ENCODE measurements around the gene CIBAR2.

CIBAR2 gene

DNA sequence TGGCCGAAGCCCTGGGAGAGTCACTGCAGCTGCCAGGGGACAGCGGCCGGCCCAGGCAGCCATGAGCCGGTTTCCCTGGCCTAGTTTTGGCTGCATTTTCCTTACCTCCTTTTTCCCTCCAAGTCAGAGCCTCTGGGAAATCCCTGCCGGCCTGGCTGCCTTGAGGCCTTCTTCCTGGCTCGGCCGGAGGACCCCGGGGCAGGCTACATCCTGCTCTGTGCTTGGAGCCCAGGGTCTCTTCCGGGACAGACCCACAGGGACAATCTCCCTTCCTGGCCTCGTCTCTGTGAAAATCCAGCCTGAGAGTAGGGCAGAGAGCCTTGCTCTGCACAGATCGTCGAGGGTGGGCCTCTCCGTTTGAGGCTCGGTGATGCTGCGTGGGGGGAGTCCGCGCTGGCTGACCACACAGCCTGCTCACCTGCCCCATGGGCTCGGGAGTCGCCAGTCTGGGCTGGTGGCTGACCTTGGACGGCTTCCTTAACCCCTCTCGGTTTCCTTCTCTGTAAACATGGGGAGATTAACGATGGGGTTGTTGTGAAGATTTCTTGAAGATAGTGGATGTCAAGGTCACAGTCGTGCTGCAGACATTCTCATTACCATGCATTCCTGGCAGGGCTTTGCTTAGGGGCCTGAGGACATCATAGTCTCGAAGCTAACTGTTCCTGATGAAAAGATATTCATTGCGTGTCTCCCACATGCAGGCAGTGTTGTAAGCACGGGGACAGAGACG lies 34.8 kb upstream of the CIBAR2 start:
- Histone ChIP-seq H3K27me3 (replicated peaks; ENCODE audit: control insufficient read depth, insufficient read depth, low read length) (no peaks in the 10 kb centered on the region), H3K4me3 (replicated peaks; ENCODE audit: low read depth, low read length) (no peak overlapping the region), H3K36me3 (ENCODE audit: control insufficient read depth, insufficient read depth, low read length) (no peaks in the 10 kb centered on the region)
- DNase-seq (ENCODE audit: extremely low read depth, insufficient read length) = no peak
- TF ChIP-seq, protein P1, sequence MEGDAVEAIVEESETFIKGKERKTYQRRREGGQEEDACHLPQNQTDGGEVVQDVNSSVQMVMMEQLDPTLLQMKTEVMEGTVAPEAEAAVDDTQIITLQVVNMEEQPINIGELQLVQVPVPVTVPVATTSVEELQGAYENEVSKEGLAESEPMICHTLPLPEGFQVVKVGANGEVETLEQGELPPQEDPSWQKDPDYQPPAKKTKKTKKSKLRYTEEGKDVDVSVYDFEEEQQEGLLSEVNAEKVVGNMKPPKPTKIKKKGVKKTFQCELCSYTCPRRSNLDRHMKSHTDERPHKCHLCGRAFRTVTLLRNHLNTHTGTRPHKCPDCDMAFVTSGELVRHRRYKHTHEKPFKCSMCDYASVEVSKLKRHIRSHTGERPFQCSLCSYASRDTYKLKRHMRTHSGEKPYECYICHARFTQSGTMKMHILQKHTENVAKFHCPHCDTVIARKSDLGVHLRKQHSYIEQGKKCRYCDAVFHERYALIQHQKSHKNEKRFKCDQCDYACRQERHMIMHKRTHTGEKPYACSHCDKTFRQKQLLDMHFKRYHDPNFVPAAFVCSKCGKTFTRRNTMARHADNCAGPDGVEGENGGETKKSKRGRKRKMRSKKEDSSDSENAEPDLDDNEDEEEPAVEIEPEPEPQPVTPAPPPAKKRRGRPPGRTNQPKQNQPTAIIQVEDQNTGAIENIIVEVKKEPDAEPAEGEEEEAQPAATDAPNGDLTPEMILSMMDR (IDR thresholded peaks at IDR 0.05; ENCODE audit: insufficient read depth, low read length, poor library complexity, severe bottlenecking) = no peak

DNA sequence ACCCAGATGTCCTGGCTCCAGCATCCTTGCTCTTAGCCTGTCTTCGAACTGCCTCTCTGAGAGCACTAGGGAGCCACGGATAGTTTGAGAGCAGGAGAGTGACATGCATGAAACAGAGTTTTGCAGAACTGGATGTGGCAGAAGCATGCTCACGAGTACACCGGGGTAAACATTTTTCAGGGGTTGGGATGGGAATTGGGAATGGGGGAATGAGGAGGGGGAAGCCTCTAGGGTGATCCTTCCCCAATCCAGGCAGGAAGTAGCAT lies 34.2 kb upstream of the CIBAR2 start:
- Histone ChIP-seq H3K27me3 (replicated peaks; ENCODE audit: control insufficient read depth, insufficient read depth, low read length) (no peaks in the 10 kb centered on the region), H3K36me3 (ENCODE audit: control insufficient read depth, insufficient read depth, low read length) (no peaks in the 10 kb centered on the region), H3K4me3 (replicated peaks; ENCODE audit: low read depth, low read length) (no peak overlapping the region)
- TF ChIP-seq, protein P1 (IDR thresholded peaks at IDR 0.05; ENCODE audit: insufficient read depth, low read length, poor library complexity, severe bottlenecking) = no peak
- no peak for DNase-seq (ENCODE audit: extremely low read depth, insufficient read length)

DNA sequence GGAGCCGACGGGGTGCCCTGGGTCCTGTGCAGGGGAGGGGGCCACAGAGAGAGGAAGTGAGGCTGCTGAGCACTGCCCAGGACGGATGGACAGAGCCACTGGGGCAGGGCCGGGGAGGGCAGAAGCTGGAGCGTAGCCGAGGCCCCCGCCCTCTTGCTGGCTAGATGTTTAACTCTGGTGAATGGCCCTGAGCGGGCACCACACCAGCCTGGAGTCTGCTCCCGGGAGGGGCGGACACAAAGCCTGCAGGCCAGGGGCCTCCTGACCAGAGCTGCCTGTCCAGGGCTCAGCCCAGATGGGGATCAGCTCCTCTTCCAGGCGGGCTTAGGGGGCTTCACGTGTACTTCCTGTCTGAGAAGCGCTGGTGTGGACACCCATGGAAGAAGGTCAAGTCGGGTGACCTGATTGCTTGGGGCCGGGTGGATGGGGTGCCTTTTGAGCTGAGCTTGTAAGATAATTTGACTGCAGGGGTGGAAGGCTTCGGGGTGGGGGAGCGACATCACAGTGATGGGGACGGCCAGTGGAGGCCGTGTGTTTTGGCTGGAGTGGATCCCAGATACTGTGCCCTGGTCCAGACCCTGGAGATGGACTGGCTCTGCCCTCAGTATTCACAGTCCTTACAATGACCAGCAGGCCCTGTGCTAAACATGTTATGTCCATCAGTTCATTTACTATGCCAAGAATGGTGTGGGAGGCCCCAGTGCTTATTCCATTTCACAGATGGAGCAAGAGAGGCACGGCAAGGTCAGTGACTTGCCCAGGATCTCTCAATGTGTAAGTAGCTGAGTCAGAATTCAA lies 33.7 kb upstream of the CIBAR2 start:
- Histone ChIP-seq H3K27me3 (replicated peaks; ENCODE audit: control insufficient read depth, insufficient read depth, low read length) (no peaks in the 10 kb centered on the region), H3K4me3 (replicated peaks; ENCODE audit: low read depth, low read length) (no peak overlapping the region), H3K36me3 (ENCODE audit: control insufficient read depth, insufficient read depth, low read length) (no peaks in the 10 kb centered on the region)
- TF ChIP-seq, protein P1 (IDR thresholded peaks at IDR 0.05; ENCODE audit: insufficient read depth, low read length, poor library complexity, severe bottlenecking) = no peak
- DNase-seq (ENCODE audit: extremely low read depth, insufficient read length) = no peak

DNA sequence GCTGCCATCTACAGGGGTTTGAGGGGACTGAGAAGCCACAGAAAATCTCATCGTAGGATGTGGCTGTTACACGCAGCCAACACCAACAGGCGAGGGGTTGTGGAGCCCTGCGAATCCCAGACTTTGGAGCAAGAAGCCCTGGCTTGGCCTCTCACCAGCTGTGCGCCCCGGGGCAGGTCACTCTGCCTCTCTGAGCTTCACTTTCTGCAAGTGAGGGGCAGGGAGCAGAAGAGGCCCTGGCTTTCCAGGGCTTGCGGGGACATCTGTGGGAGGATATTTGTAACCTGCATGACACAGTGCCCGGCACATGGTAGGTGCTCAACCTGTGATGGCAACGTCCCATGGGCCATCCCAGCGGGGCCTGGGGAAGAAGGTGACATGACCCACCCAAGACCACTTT lies 32.9 kb upstream of the CIBAR2 start:
- H3K27me3 ChIP-seq (replicated peaks; ENCODE audit: control insufficient read depth, insufficient read depth, low read length) = no peaks in the 10 kb centered on the region
- TF ChIP-seq, protein P1 (IDR thresholded peaks at IDR 0.05; ENCODE audit: insufficient read depth, low read length, poor library complexity, severe bottlenecking) = no peak

DNA sequence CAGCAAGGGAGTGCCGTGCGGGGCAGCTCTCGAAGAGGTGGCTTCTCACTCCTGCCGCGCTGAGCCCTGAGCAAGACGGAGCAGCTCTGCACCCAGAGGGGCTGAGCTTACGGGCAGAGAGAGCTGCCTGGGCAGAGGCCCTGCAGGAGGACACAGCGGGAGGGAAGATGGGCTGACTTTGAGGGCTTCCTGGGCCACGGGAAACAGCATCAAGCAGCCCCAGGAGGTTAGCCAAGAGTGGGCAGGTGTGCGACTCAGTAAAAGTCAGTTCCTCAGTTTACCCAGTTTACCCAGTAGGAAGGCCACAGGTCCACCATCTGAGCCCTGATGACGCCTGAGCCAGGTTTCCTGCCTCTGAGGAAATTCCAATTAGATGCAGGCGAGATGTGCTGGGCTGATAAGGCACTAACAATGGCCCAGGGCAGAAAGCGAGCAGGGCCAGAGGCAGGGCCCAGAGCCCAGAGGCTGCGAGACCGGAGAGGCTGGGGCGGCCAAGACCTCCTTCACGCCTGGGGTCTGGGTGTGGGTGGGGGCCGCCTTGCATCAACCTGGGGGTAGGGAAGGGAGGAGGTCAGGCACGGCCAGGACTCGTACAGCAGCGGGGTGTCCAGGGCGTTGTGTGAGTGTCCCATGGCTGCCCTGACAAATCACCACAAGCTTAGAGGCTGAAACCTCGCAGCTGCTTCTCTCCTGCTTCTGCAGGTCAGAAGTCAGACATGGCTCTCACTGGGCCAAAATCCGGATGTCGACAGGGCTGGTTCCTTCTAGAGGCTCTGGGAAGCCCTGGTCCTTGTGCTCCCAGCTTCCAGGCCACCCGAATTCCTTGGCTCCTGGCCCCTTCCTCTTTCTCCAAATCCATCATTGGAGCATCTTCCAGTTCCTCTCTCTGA lies 32.0 kb upstream of the CIBAR2 start:
- H3K4me3 ChIP-seq (replicated peaks; ENCODE audit: low read depth, low read length) = no peak overlapping the region
- TF ChIP-seq, protein P1 (IDR thresholded peaks at IDR 0.05; ENCODE audit: insufficient read depth, low read length, poor library complexity, severe bottlenecking) = no peak
- no peaks in the 10 kb centered on the region for H3K27me3 ChIP-seq (replicated peaks; ENCODE audit: control insufficient read depth, insufficient read depth, low read length)
- DNase-seq (ENCODE audit: extremely low read depth, insufficient read length) = no peak
- no peaks in the 10 kb centered on the region for H3K36me3 ChIP-seq (ENCODE audit: control insufficient read depth, insufficient read depth, low read length)

More for the DNA sequence above, 32.9 kb upstream of the CIBAR2 start:
- no peaks in the 10 kb centered on the region for H3K36me3 ChIP-seq (ENCODE audit: control insufficient read depth, insufficient read depth, low read length)
- no peak overlapping the region for H3K4me3 ChIP-seq (replicated peaks; ENCODE audit: low read depth, low read length)
- no peak for DNase-seq (ENCODE audit: extremely low read depth, insufficient read length)

Measured in GM06990 (cell line).